Transverse colon (tissue), 3 donors: ENCODE results near the gene MYO15B.
A peak's percentile ranks its signal among the peaks of the same experiment; 100 is the strongest.

Experiments
- EP300 ChIP-seq: sonication (generic); formaldehyde crosslinking; IDR thresholded peaks from one replicate; pipeline ENCODE4 v1.6.1; 2017; ENCODE audit warnings: antibody characterized with exemption, low read depth
- TF ChIP-seq, protein P1 (sequence below), 5 experiments: fragments of 200-600 bp in 3 of 5; fragments of 450-650 bp in 2 of 5; sonication (generic) in 3 of 5; IDR thresholded peaks; 1 replicate in 2 of 5; 2 replicates in 3 of 5; pipeline ENCODE4 v1.5.1; 2016 to 2017; ENCODE audit warnings: antibody characterized with exemption in 5 of 5, inconsistent platforms in 3 of 5, mild to moderate bottlenecking in 2 of 5, moderate library complexity in 1 of 5

DNA sequence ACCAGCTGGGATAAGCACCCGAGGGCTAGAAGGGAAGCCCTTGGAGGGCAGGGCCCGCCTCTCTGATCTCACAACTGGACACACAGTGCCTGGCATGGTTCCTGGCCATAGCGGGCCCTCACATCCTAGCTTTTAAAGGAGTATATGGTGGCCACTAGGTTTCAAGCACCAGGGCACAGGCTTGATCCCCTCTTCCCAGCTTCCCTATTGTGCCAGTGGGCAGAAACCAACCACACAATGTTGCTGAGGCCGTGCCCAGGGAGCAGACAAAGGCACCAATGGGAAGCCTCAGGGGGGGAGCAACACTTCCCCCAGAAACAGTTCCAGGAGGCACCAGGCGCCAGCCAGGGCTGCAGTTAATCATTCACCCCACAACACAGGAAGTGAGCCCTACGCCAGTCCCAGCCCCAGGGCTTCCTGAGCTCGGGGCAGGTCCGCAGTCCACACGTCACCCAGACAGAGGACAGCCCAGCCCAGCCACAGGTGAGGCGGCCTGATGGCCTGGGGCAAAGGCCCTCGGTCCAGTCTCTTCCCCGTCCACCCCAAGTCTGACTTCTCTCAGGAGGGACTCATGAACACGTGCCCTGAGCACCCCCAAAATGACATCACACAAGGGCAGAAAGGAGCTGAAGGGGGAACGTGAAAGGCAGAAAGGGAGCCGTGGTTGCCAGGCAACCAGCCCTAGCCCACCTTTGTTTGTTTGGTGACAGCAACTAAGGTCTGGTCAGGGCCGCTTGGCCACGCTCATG is 58.5 kb downstream of the MYO15B start:
- TF ChIP-seq, protein P1, sequence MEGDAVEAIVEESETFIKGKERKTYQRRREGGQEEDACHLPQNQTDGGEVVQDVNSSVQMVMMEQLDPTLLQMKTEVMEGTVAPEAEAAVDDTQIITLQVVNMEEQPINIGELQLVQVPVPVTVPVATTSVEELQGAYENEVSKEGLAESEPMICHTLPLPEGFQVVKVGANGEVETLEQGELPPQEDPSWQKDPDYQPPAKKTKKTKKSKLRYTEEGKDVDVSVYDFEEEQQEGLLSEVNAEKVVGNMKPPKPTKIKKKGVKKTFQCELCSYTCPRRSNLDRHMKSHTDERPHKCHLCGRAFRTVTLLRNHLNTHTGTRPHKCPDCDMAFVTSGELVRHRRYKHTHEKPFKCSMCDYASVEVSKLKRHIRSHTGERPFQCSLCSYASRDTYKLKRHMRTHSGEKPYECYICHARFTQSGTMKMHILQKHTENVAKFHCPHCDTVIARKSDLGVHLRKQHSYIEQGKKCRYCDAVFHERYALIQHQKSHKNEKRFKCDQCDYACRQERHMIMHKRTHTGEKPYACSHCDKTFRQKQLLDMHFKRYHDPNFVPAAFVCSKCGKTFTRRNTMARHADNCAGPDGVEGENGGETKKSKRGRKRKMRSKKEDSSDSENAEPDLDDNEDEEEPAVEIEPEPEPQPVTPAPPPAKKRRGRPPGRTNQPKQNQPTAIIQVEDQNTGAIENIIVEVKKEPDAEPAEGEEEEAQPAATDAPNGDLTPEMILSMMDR (IDR thresholded peaks at IDR 0.05) = peak in 1 of 5 experiments; percentile 18
- no peak for TF ChIP-seq EP300
